Activated CD4-positive, CD25-positive, alpha-beta regulatory T cell treated with anti-CD3 and anti-CD28 coated beads, Interleukin-2, amount 50 U/mL, for 72 hours (primary cell): ENCODE results near the gene ZNF185.

ENCODE experiments used
- DNase-seq: peaks from one replicate; pipeline ENCODE4 v3.0.0; 2021

ZNF185 gene

GRCh38 chrX:152897222-152898131, at the start of gene ZNF185:
ZNF185 (plus strand) TSS chrX:152898067; CDS start chrX:152914490, 16,423 bp downstream.
- DNase-seq: no peak

DNA sequence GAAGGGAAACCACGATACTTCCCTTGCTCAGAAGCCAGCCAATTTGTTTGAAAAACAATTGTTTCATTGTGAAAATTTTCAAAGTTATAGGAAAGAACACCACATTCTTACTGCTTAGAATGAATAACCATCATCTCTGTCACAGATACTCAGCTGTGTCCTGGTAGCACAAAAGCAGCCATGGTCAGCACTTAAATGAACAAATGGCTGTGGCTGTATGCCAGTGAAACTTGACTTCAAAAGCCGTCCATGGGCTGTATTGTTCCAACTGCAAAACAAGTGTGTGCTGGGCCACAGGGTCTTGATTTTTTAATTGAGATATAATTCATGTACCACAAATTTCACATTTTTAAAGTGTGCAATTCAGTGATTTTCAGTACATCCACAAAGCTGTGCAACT, 47.4 kb upstream of the ZNF185 start:
- no peak for DNase-seq

DNA sequence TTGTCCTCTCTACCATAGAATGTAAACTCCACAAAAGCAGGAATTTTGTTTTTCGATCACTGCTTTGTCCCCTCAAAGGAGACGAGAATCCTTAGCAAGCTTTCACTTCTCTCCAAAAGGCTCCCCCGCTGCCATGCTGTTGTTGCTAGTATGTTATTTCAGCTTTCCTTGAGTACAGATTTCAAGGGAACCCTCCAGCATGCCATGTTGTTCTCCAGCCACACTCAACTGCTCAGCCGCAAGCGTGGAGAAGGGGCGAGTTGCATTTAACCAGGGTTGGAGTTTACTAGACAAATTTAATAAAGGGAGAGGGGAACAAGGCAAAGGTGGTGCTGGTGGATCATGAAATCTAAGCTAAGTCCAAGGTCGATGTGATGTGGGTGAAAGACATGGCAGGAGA, 43.9 kb upstream of the ZNF185 start:
- no peak for DNase-seq

- DNase-seq: no peak
Measured at GRCh38 chrX:152861116-152861515, 36.8 kb upstream of the ZNF185 start.

- DNase-seq: no peak
Measured at GRCh38 chrX:152861826-152862225, 36.0 kb upstream of the ZNF185 start.

DNA sequence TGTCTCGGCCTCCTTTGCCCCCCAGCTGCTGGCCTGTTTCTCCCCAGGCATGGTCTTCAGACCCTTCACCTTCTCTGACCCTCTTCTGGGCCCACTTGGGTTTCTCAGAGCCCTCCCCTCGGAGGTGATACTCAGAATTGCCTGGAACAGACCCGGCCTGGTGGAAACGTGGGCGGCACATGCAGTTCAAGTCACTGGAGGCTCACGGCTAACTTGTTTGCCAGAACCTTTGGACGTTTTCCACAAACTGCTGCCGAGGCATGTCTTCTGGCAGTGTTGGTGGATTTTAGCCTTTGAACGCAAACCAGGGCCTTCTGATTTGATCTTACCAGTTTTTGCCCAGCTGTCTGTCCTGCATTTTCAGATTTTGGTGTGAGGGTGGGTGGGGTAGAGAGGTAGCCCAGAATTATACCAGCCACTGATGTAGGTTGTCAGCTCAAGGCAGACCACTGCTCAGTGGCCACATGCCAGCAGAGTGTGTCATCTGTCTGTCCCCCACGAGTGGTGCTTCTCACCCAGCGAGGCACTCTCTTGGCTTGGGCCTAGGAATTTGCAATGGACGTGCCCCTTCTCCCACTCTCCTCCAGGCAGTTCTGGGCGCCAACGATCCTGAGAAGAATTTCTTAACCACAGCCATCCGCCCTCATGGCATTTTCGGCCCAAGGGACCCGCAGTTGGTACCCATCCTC, 32.5 kb upstream of the ZNF185 start:
- DNase-seq: no peak

DNA sequence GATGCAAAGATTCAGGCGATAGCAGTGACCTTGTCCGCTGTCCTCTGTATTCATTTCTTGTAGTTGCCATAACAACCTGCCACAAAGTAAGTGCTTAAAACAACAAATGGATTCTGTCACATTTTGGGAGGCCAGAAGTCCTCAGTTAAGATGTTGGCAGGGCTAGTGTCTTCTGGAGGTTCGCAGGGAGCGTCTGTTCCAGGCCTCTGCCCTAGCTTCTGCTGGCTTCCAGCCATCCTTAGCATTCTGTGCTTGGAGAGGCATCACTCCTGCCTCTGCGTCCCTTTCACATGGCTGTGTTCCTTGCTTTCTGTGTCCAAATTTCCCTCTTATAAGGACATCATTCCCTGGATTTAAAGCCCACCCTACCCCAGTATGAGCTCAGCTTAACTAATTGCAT, 31.5 kb upstream of the ZNF185 start:
- no peak for DNase-seq

DNA sequence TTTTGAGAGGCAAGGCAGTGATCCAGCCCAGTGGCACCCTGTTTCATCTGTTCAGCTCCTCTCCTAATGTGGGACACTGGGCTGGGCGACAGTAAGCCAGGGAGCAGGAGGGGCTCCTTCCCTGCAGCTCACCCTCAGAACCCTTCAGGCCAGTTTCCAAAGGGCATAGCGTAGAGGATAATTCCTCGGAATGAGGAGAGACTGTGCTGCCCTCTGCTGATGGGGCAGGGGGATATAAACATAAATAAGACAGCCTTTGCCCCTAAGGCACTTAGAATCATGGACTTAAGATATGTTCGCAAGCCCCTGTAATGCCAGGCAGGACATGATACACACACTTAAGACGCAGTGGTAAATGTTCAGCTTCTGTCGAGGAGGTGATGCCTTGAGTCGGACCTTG, 27.9 kb upstream of the ZNF185 start:
- no peak for DNase-seq

DNA sequence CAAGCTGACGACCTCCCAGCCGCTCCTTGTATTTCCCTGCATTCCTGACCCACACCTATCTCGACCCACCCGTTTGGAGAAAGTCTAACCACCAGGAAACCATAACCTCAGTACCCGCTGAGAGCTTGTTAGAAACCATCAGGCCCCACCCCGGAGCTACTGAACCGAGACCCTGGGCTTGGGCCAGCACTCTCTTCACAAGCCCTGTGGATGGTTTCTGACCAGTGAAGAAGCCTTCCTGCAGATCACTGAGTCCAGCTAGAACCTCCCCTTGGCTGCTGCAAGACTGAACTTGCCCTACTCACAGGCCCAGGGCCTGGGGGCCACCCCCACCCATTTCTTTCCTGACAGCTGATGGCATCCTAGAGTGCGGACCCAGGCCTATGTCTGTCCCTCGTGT, 26.6 kb upstream of the ZNF185 start:
- DNase-seq: no peak

- no peak for DNase-seq
Measured at GRCh38 chrX:152872522-152872921, 25.3 kb upstream of the ZNF185 start.

DNA sequence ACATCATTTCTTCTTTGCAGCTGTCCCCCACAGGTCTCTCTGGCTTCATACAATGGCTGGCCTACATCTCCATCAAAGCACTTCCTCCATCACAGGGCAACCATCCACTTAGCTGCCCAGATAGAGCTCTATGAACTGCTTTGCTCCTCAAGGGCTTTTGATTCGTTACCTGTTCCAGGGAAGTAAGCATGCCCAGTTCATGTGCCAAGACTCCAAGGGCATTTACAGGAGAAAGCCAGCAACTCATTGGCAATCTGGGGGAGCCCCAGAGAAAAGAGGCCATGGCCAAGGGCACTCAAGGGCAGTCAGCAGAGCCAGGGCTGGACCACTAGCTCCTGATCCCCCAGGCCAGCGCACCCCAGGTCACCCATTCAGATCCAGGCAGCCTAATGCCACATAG, 24.5 kb upstream of the ZNF185 start:
- no peak for DNase-seq

DNA sequence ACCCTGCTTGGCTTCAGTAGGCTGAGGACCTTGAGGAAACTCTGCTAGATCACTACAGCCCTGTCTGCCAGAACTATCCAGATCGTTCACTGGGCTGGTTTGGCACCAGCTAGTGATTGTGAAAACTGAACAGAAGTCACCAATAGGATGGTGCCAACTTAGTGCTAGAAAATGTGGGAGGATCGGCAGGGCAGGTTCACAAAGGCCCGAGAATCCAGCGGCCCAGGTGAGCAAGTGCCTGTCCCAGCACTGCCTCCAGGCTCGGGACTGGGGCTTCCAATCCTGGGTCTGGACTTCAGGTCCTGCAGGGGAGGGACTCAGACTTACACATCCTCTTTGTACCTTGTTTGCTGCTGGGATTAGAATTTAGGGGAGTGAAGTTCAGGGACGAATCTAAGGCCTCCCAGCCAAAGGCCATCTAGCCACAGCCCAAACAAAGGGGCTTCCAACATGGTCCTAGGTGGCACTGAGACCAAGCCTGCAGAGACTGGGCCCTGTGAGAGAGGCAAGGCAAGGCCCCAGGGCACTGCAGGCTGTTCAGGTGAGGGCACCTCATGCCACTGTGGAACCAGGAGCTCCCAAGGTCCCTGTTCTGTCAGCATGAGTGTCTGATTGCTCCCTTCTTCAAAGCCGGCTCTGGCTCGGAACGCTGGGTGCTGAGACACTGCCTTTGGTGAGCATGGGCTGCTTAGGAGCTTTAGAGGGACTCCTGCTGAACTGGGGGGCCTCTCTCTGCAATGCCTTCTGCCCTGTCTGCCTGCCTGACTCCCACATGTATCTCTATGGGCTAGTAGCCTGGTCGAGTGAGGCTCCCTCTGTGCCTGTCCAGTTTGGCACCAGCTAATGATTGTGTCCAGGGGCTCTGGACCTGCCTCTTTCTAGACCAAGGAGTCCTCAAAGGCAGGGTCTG, 20.7 kb upstream of the ZNF185 start:
- DNase-seq: no peak

DNA sequence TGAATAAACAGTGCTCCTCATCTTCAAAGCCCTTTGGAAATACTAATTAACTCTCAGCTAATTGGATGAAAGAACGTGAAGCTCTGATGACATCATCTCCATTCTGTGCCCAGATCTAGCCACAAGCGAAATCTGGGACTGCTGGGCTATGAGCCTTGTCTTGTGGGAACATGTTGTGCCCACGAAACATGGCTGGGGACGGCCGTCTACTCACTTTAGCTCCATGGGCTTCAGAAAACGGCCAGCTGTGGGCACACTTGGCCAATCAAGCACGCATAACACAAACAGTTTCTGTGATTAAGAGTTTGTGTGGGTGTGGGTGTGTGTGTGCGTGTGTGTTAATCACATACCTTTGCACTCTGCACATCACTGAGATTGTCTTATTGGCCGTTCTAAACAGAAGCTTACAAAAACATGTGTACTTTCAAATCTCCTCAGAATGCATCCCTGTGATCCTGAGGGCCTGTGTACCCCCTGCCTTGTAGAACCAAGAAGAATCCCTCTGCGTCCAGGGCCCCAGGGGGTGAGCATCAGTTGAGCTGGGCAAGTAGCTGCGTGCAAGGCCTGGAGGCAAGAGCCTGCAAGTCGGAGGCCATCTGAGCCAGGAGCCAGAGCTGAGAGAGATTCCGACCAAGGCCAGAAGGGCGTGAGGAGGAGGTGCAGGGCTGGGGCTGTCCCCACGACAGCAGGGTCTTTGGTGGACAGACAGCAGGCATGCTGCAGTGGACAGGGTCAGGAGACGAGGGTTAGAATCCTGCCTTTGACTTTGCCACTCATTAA, 18.7 kb upstream of the ZNF185 start:
- no peak for DNase-seq

- DNase-seq: no peak
Measured at GRCh38 chrX:152881289-152881688, 16.6 kb upstream of the ZNF185 start.

DNA sequence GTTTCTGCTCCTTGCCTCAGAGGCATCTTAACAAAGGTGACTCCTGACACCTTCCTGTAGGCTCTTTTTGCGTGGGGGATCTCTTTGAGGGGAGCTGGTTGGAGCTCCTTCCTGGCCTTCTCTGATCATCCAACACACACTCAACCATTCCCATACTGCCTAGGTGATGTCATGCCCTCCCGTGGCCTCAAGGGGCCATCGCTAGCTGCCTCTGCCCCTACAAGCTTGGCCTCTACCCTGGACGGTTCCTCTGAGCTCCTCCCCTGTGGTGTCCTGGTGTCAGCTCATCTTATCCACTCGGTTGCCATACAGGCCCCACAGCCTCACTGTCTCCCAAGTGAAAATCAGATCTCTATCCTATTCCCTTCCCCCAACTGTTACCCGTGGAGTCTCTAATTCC, 13.7 kb upstream of the ZNF185 start:
- DNase-seq: no peak

DNA sequence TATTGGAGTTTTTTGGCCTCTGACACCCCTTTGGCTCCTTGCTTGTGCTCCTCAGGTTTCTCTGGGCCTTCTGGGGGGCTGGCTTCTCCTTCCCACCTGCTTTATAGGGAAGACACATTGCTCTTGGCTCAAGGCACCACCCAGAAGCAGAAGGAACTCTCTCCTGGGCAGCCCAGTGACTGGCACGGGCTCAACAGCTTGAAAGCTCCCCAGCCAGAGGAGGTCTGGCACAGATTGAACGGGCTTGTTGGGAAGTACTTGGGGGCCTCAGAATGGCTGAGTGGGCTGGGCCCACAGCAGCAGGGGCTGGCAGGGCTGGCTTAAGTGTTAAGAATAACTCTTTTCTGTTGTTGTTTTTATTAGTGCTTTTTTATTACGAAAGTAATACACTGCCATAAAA, 11.2 kb upstream of the ZNF185 start:
- DNase-seq: no peak

DNA sequence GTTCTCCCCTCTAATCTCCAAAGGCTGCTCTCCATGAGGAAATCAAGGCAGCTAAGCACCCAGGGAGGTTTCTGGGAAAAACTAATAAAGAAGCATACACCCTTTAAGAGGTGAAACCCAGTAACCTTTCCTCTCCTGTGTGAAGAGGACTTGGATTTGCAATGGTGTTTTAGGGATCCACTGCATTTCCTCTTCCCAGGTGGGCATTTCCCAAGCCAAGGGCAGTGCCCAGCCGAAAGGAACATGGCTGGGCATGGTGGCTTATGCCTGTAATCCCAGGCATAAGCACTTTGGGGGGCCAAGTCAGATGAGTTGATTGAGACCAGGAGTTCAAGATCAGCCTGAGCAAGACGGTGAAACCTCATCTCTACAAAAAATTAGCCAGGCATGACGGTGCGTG, 5.4 kb upstream of the ZNF185 start:
- DNase-seq: no peak

GRCh38 chrX:152892999-152893891, 4.6 kb upstream of the ZNF185 start:
- DNase-seq: no peak

- DNase-seq: no peak
Measured at GRCh38 chrX:152893980-152894610, 3.8 kb upstream of the ZNF185 start.

GRCh38 chrX:152895121-152895520, 2.7 kb upstream of the ZNF185 start:
- no peak for DNase-seq
